ENCODE results near the gene KLHL42. TPM values are rescaled to one million over a fixed set of nuclear protein-coding genes. Genes with fewer than 3 reads are reported as not detected.

Gene KLHL42
- total RNA-seq, 1 experiment from 2014 or later = 20.7 TPM

DNA sequence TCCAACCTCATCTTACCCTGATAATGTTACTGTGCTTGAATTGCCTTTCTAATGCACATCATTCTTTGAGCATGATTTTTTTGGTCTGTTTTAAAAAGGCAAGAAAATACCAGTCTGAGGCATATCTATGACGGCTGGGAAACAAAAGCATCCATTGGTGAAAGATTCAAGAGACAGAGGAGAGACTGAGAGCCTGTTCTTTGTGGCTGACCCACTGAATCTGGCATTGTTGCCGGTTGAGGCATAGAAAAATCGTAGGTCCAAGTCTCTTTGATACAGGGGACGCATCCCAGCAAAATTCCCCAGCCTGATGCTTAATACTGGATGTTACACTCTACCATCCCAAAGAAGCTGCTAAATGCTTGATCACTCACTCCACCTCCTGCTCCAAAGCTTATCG lies 2.9 kb upstream of the KLHL42 start (continued):
- TF ChIP-seq, protein P1, sequence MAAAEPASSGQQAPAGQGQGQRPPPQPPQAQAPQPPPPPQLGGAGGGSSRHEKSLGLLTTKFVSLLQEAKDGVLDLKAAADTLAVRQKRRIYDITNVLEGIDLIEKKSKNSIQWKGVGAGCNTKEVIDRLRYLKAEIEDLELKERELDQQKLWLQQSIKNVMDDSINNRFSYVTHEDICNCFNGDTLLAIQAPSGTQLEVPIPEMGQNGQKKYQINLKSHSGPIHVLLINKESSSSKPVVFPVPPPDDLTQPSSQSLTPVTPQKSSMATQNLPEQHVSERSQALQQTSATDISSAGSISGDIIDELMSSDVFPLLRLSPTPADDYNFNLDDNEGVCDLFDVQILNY (CRISPR knock-in tag; IDR thresholded peaks at IDR 0.05) = no peak
- TF ChIP-seq PRRX2 (CRISPR knock-in tag; IDR thresholded peaks at IDR 0.05) = no peak
- TF ChIP-seq GRHL2 (CRISPR knock-in tag; IDR thresholded peaks at IDR 0.05; ENCODE audit: insufficient replicate concordance, severe bottlenecking) = no peak
- no peak for TF ChIP-seq ZNF138 (CRISPR knock-in tag; conservative IDR thresholded peaks at IDR 0.05)
- TF ChIP-seq ZBTB21 (CRISPR knock-in tag; IDR thresholded peaks at IDR 0.05; ENCODE audit: borderline replicate concordance) = no peak
- TF ChIP-seq MXD4 (CRISPR knock-in tag; IDR thresholded peaks at IDR 0.05; ENCODE audit: borderline replicate concordance) = no peak
- TF ChIP-seq, protein P2, sequence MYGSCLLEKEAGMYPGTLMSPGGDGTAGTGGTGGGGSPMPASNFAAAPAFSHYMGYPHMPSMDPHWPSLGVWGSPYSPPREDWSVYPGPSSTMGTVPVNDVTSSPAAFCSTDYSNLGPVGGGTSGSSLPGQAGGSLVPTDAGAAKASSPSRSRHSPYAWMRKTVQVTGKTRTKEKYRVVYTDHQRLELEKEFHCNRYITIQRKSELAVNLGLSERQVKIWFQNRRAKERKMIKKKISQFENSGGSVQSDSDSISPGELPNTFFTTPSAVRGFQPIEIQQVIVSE (CRISPR knock-in tag; IDR thresholded peaks at IDR 0.05; ENCODE audit: borderline replicate concordance) = no peak
- TF ChIP-seq NR3C1 (CRISPR knock-in tag; conservative IDR thresholded peaks at IDR 0.05; ENCODE audit: low read depth) = no peak
- no peak for TF ChIP-seq SP1 (CRISPR knock-in tag; conservative IDR thresholded peaks at IDR 0.05)
- no peak for TF ChIP-seq ZNF317 (CRISPR knock-in tag; IDR thresholded peaks at IDR 0.05; ENCODE audit: borderline replicate concordance, low read depth)
- TF ChIP-seq, protein P3, sequence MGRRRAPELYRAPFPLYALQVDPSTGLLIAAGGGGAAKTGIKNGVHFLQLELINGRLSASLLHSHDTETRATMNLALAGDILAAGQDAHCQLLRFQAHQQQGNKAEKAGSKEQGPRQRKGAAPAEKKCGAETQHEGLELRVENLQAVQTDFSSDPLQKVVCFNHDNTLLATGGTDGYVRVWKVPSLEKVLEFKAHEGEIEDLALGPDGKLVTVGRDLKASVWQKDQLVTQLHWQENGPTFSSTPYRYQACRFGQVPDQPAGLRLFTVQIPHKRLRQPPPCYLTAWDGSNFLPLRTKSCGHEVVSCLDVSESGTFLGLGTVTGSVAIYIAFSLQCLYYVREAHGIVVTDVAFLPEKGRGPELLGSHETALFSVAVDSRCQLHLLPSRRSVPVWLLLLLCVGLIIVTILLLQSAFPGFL (CRISPR knock-in tag; IDR thresholded peaks at IDR 0.05; ENCODE audit: borderline replicate concordance) = no peak

DNA sequence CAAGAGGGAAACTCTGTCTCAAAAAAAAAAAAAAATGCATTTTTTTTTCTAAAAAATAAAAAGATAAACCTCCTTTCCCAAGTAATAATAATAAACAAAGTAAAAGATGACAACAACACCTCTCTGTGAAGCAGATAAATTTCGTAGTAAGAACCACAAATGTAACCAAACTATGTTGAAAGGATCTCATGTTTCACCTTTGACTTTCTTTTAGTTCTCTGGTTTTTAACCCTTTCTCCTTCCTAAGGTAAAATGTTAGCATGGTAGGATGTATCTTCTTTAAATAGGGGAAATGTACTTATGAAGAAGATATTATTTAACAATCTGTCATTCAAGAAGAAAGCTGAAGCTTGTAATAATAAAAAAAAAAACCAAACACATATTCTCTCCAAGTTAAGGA lies 1.8 kb upstream of the KLHL42 start:
- POLR2A ChIA-PET = no interaction called here
- Mint-ChIP-seq H3K27ac (no peak overlapping the region), H3K4me1 (peaks cover 34% of the 10 kb centered on the region), H3K4me3 (peak overlapping the region; percentile 76; the same call in 1 of the 2 replicates), H3K27me3 (ENCODE audit: low read depth) (no peaks in the 10 kb centered on the region; the same call in 1 of the 2 replicates), H3K36me3 (peaks cover 10% of the 10 kb centered on the region), H3K9me3 (no peaks in the 10 kb centered on the region)
- no peak for TF ChIP-seq SP1 (CRISPR knock-in tag; conservative IDR thresholded peaks at IDR 0.05)
- TF ChIP-seq, protein P4, sequence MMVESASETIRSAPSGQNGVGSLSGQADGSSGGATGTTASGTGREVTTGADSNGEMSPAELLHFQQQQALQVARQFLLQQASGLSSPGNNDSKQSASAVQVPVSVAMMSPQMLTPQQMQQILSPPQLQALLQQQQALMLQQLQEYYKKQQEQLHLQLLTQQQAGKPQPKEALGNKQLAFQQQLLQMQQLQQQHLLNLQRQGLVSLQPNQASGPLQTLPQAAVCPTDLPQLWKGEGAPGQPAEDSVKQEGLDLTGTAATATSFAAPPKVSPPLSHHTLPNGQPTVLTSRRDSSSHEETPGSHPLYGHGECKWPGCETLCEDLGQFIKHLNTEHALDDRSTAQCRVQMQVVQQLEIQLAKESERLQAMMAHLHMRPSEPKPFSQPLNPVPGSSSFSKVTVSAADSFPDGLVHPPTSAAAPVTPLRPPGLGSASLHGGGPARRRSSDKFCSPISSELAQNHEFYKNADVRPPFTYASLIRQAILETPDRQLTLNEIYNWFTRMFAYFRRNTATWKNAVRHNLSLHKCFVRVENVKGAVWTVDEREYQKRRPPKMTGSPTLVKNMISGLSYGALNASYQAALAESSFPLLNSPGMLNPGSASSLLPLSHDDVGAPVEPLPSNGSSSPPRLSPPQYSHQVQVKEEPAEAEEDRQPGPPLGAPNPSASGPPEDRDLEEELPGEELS (CRISPR knock-in tag; IDR thresholded peaks at IDR 0.05) = no peak
- no peak for TF ChIP-seq ZNF396 (CRISPR knock-in tag; IDR thresholded peaks at IDR 0.05; ENCODE audit: borderline replicate concordance)
- TF ChIP-seq TEAD4 (CRISPR knock-in tag; IDR thresholded peaks at IDR 0.05) = no peak
- TF ChIP-seq, protein P5, sequence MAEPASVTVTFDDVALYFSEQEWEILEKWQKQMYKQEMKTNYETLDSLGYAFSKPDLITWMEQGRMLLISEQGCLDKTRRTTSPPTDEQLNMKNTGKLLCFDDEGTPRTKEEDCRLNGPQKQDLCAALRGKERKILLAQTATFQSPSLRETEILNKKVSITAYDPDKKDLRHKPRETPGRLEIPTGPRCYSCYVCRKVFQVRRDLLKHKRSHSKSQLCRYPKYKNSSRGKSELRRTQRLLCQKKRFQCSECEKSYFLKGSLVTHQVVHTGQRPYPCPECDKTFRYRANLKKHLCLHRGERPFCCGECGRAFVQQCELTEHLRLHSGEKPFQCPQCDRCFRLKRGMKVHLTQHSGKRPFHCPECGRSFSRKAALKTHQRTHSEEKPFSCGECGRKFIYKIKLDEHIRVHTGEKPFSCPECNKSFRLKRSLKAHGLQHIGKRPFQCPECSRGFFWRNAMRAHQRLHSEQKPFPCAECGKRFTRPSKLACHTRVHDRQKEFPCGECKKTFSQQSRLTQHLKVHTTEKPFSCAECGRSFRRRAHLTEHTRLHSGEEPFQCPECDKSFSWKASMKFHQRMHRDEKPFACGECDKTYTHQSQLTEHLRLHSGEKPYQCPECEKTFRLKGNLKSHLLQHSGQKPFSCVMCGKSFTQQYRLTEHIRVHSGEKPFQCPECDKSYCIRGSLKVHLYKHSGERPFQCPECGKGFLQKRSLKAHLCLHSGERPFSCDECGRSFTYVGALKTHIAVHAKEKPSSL (CRISPR knock-in tag; conservative IDR thresholded peaks at IDR 0.05) = no peak
- TF ChIP-seq, protein P6, sequence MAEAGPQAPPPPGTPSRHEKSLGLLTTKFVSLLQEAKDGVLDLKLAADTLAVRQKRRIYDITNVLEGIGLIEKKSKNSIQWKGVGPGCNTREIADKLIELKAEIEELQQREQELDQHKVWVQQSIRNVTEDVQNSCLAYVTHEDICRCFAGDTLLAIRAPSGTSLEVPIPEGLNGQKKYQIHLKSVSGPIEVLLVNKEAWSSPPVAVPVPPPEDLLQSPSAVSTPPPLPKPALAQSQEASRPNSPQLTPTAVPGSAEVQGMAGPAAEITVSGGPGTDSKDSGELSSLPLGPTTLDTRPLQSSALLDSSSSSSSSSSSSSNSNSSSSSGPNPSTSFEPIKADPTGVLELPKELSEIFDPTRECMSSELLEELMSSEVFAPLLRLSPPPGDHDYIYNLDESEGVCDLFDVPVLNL (CRISPR knock-in tag; IDR thresholded peaks at IDR 0.05; ENCODE audit: borderline replicate concordance, low read depth) = no peak
- TF ChIP-seq, protein P7, sequence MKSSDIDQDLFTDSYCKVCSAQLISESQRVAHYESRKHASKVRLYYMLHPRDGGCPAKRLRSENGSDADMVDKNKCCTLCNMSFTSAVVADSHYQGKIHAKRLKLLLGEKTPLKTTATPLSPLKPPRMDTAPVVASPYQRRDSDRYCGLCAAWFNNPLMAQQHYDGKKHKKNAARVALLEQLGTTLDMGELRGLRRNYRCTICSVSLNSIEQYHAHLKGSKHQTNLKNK (CRISPR knock-in tag; IDR thresholded peaks at IDR 0.05) = no peak
- TF ChIP-seq, protein P8, sequence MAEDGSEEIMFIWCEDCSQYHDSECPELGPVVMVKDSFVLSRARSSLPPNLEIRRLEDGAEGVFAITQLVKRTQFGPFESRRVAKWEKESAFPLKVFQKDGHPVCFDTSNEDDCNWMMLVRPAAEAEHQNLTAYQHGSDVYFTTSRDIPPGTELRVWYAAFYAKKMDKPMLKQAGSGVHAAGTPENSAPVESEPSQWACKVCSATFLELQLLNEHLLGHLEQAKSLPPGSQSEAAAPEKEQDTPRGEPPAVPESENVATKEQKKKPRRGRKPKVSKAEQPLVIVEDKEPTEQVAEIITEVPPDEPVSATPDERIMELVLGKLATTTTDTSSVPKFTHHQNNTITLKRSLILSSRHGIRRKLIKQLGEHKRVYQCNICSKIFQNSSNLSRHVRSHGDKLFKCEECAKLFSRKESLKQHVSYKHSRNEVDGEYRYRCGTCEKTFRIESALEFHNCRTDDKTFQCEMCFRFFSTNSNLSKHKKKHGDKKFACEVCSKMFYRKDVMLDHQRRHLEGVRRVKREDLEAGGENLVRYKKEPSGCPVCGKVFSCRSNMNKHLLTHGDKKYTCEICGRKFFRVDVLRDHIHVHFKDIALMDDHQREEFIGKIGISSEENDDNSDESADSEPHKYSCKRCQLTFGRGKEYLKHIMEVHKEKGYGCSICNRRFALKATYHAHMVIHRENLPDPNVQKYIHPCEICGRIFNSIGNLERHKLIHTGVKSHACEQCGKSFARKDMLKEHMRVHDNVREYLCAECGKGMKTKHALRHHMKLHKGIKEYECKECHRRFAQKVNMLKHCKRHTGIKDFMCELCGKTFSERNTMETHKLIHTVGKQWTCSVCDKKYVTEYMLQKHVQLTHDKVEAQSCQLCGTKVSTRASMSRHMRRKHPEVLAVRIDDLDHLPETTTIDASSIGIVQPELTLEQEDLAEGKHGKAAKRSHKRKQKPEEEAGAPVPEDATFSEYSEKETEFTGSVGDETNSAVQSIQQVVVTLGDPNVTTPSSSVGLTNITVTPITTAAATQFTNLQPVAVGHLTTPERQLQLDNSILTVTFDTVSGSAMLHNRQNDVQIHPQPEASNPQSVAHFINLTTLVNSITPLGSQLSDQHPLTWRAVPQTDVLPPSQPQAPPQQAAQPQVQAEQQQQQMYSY (CRISPR knock-in tag; IDR thresholded peaks at IDR 0.05) = no peak
- no peak for TF ChIP-seq RORB (CRISPR knock-in tag; IDR thresholded peaks at IDR 0.05)
- TF ChIP-seq, protein P9, sequence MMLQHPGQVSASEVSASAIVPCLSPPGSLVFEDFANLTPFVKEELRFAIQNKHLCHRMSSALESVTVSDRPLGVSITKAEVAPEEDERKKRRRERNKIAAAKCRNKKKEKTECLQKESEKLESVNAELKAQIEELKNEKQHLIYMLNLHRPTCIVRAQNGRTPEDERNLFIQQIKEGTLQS (CRISPR knock-in tag; conservative IDR thresholded peaks at IDR 0.05) = no peak
- TF ChIP-seq PRRX2 (CRISPR knock-in tag; IDR thresholded peaks at IDR 0.05) = no peak
- TF ChIP-seq JUN (CRISPR knock-in tag; IDR thresholded peaks at IDR 0.05) = no peak
- no peak for TF ChIP-seq ZNF121 (CRISPR knock-in tag; IDR thresholded peaks at IDR 0.05)
- no peak for TF ChIP-seq GABPB1 (CRISPR knock-in tag; IDR thresholded peaks at IDR 0.05)
- no peak for TF ChIP-seq SMAD4 (CRISPR knock-in tag; IDR thresholded peaks at IDR 0.05)
- DNase-seq (ENCODE audit: low spot score) (no peak), ATAC-seq (no peak)
- CTCF ChIA-PET = no interaction called here
